DOHH2 (cell line): ENCODE results near the gene THAP12.

Source experiments
- H3F3A ChIP-seq: fragments of 200-600 bp; sonication (generic), shearing (Covaris generic); 2 replicates; pipeline ENCODE4 v1.6.0; 2016; ENCODE audit warnings: antibody characterized with exemption, mild to moderate bottlenecking; ENCODE audit not compliant: control insufficient read depth, insufficient read depth
- H3K27ac ChIP-seq: fragments of 200-600 bp; sonication (generic); 2 replicates; pipeline ENCODE4 v1.5.1; 2014; ENCODE audit warnings: low read depth, mild to moderate bottlenecking, low read length, moderate library complexity
- H3K27me3 ChIP-seq: fragments of 200-600 bp; sonication (generic); 2 replicates; pipeline ENCODE4 v1.6.1; 2014; ENCODE audit warnings: mild to moderate bottlenecking, low read length, mixed read lengths; ENCODE audit not compliant: control insufficient read depth
- H3K36me3 ChIP-seq: fragments of 200-600 bp; sonication (generic); 2 replicates; pipeline ENCODE4 v1.6.1; 2014; ENCODE audit warnings: mild to moderate bottlenecking, low read length, moderate library complexity, mixed read lengths; ENCODE audit not compliant: control insufficient read depth
- H3K4me1 ChIP-seq: fragments of 200-600 bp; sonication (generic); 2 replicates; pipeline ENCODE4 v1.6.1; 2014; ENCODE audit warnings: mild to moderate bottlenecking, low read length, mixed read lengths; ENCODE audit not compliant: control insufficient read depth
- H3K4me2 ChIP-seq: fragments of 200-600 bp; sonication (generic); 2 replicates; pipeline ENCODE4 v1.6.0; 2014; ENCODE audit warnings: mild to moderate bottlenecking, low read length, moderate library complexity
- H3K4me3 ChIP-seq: fragments of 200-600 bp; sonication (generic); 2 replicates; pipeline ENCODE4 v1.5.1; 2014; ENCODE audit warnings: mild to moderate bottlenecking, low read length, mixed read lengths
- H3K79me2 ChIP-seq: fragments of 200-600 bp; sonication (generic); 2 replicates; pipeline ENCODE4 v1.6.1; 2014; ENCODE audit warnings: mild to moderate bottlenecking, low read length, mixed read lengths; ENCODE audit not compliant: control insufficient read depth
- H3K9me2 ChIP-seq: fragments of 200-600 bp; sonication (generic); replicated peaks from 2 replicates; pipeline ENCODE4 v1.6.1; 2014; ENCODE audit warnings: mild to moderate bottlenecking, low read length, mixed read lengths; ENCODE audit not compliant: control insufficient read depth
- H3K9me3 ChIP-seq: fragments of 200-600 bp; sonication (generic); 2 replicates; pipeline ENCODE4 v1.6.1; 2014; ENCODE audit warnings: antibody characterized with exemption, low read length, mixed read lengths; ENCODE audit not compliant: control insufficient read depth, insufficient read depth
- H4K20me1 ChIP-seq: fragments of 200-600 bp; sonication (generic); 2 replicates; pipeline ENCODE4 v1.6.0; 2014; ENCODE audit warnings: low read depth, mild to moderate bottlenecking, antibody characterized with exemption, low read length, moderate library complexity; ENCODE audit not compliant: control insufficient read depth, insufficient read depth
- CTCF ChIP-seq: fragments of 200-600 bp; sonication (generic); IDR thresholded peaks from one replicate; pipeline ENCODE4 v1.5.1; 2014; ENCODE audit warnings: antibody characterized with exemption, mild to moderate bottlenecking, low read depth, low read length; ENCODE audit not compliant: poor library complexity, severe bottlenecking
- EZH2phosphoT487 ChIP-seq: fragments of 200-600 bp; sonication (generic); IDR thresholded peaks from 2 replicates; pipeline ENCODE4 v1.6.1; 2017; ENCODE audit warnings: borderline replicate concordance, mild to moderate bottlenecking, antibody characterized with exemption, low read length, moderate library complexity, mixed read lengths

Gene THAP12

GRCh38 chr11:76315182-76315853 is 65.6 kb downstream of the THAP12 start:
- TF ChIP-seq EZH2phosphoT487 = no peak
- no peak for TF ChIP-seq CTCF
- Histone ChIP-seq H3K4me3 (no peak overlapping the region), H3K9me3 (no peaks in the 10 kb centered on the region), H4K20me1 (no peaks in the 10 kb centered on the region), H3F3A (no peaks in the 10 kb centered on the region), H3K4me1 (no peaks in the 10 kb centered on the region), H3K27me3 (peaks cover 8% of the 10 kb centered on the region), H3K4me2 (no peak overlapping the region), H3K27ac (no peak overlapping the region), H3K36me3 (no peaks in the 10 kb centered on the region), H3K79me2 (no peaks in the 10 kb centered on the region), H3K9me2 (no peaks in the 10 kb centered on the region)

GRCh38 chr11:76314741-76315090 is 66.2 kb downstream of the THAP12 start:
- Histone ChIP-seq H3K36me3 (no peaks in the 10 kb centered on the region), H3K27ac (no peak overlapping the region), H3K79me2 (no peaks in the 10 kb centered on the region), H3K4me3 (no peak overlapping the region), H3K9me2 (no peaks in the 10 kb centered on the region), H3K4me2 (no peak overlapping the region), H3F3A (no peaks in the 10 kb centered on the region), H3K27me3 (peaks cover 4% of the 10 kb centered on the region; the same call in 1 of the 2 replicates), H3K4me1 (no peaks in the 10 kb centered on the region), H3K9me3 (no peaks in the 10 kb centered on the region), H4K20me1 (no peaks in the 10 kb centered on the region)
- no peak for TF ChIP-seq CTCF
- no peak for TF ChIP-seq EZH2phosphoT487

GRCh38 chr11:76313913-76314740 is 66.8 kb downstream of the THAP12 start:
- H3K9me3 ChIP-seq = no peaks in the 10 kb centered on the region
- peaks cover 3% of the 10 kb centered on the region; the same call in 1 of the 2 replicates for H3K27me3 ChIP-seq
- no peaks in the 10 kb centered on the region for H3F3A ChIP-seq
- no peaks in the 10 kb centered on the region for H3K36me3 ChIP-seq
- no peak overlapping the region for H3K4me3 ChIP-seq
- H3K9me2 ChIP-seq = no peaks in the 10 kb centered on the region
- no peaks in the 10 kb centered on the region for H4K20me1 ChIP-seq
- H3K4me2 ChIP-seq = no peak overlapping the region
- no peaks in the 10 kb centered on the region for H3K79me2 ChIP-seq
- TF ChIP-seq CTCF = no peak
- TF ChIP-seq EZH2phosphoT487 = no peak
- no peak overlapping the region for H3K27ac ChIP-seq
- no peaks in the 10 kb centered on the region for H3K4me1 ChIP-seq
